Tibial nerve (tissue), 3 donors: ENCODE results near the gene RGS3.

ENCODE experiments used
- POLR2A ChIP-seq, 2 donors: fragments of 450-650 bp; IDR thresholded peaks; one replicate each; pipeline ENCODE4 v1.6.1; 2017; ENCODE audit warnings: antibody characterized with exemption in 2 of 2, mild to moderate bottlenecking in 2 of 2, moderate library complexity in 2 of 2
- TF ChIP-seq, protein P1 (sequence below), 5 experiments: fragments of 200-600 bp in 3 of 5; fragments of 450-650 bp in 2 of 5; sonication (generic) in 3 of 5; IDR thresholded peaks; one replicate each; pipeline ENCODE4 v1.5.1; 2016 to 2019; ENCODE audit warnings: antibody characterized with exemption in 5 of 5, mild to moderate bottlenecking in 3 of 5, moderate library complexity in 2 of 5

DNA sequence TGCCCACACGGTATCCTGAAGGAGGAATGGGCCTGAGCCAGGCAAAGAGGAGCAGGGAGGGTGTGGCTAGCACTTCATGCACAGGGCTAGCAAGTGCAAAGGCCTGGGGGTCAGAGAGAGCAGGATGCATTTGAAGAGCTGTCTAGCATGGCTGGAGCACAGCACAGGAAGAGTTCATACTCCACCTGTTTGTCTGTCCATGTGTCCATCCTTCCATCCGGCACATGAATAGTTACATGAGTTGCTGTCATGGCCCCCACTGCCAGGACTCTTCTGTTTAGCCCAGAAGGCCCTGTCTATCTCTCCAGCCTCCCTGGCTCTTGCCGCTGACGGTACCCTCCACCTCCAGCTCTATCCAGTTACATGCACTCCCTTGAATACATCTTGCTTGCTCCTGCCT lies 17.1 kb downstream of the RGS3 start:
- TF ChIP-seq, protein P1, sequence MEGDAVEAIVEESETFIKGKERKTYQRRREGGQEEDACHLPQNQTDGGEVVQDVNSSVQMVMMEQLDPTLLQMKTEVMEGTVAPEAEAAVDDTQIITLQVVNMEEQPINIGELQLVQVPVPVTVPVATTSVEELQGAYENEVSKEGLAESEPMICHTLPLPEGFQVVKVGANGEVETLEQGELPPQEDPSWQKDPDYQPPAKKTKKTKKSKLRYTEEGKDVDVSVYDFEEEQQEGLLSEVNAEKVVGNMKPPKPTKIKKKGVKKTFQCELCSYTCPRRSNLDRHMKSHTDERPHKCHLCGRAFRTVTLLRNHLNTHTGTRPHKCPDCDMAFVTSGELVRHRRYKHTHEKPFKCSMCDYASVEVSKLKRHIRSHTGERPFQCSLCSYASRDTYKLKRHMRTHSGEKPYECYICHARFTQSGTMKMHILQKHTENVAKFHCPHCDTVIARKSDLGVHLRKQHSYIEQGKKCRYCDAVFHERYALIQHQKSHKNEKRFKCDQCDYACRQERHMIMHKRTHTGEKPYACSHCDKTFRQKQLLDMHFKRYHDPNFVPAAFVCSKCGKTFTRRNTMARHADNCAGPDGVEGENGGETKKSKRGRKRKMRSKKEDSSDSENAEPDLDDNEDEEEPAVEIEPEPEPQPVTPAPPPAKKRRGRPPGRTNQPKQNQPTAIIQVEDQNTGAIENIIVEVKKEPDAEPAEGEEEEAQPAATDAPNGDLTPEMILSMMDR (IDR thresholded peaks at IDR 0.05): no peak
- no peak for TF ChIP-seq POLR2A (IDR thresholded peaks at IDR 0.05)
